IMR-90 (cell line): Measurements from ENCODE around the gene MARVELD2.
"Not testable (repeated sequence)": the region's sequence is repeated elsewhere in the genome, so short reads cannot be mapped to it uniquely, and the experiment has no call there.

Source experiments
- BHLHE40 ChIP-seq: fragments of 150-350 bp; IDR thresholded peaks from 2 replicates; pipeline ENCODE4 v1.6.1; 2016; ENCODE audit warnings: mild to moderate bottlenecking, low read depth, low read length
- CEBPB ChIP-seq: IDR thresholded peaks from 2 replicates; pipeline ENCODE4 v1.6.1; 2012; ENCODE audit warnings: low read depth, low read length, improper control_type of control experiment
- CHD1 ChIP-seq: IDR thresholded peaks from 2 replicates; pipeline ENCODE4 v1.6.1; 2012; ENCODE audit warnings: low read depth, low read length, improper control_type of control experiment
- CTCF ChIP-seq: conservative IDR thresholded peaks from 2 replicates; pipeline ENCODE4 v1.5.1; 2012; ENCODE audit warnings: mild to moderate bottlenecking, low read depth, low read length, improper control_type of control experiment
- FOS ChIP-seq: fragments of 150-350 bp; IDR thresholded peaks from 2 replicates; pipeline ENCODE4 v1.6.1; 2016; ENCODE audit warnings: low read depth, low read length
- MAFK ChIP-seq: IDR thresholded peaks from 2 replicates; pipeline ENCODE4 v1.6.1; 2012; ENCODE audit warnings: low read depth, low read length, improper control_type of control experiment
- MXI1 ChIP-seq: IDR thresholded peaks from 2 replicates; pipeline ENCODE4 v1.6.1; 2012; ENCODE audit warnings: low read depth, mild to moderate bottlenecking, low read length, moderate library complexity, borderline replicate concordance
- NFE2L2 ChIP-seq: fragments of 150-350 bp; IDR thresholded peaks from 2 replicates; pipeline ENCODE4 v1.6.1; 2016; ENCODE audit warnings: low read depth, mild to moderate bottlenecking, low read length
- POLR2A ChIP-seq: IDR thresholded peaks from 2 replicates; pipeline ENCODE4 v1.6.1; 2012; ENCODE audit warnings: mild to moderate bottlenecking, low read depth, low read length
- RAD21 ChIP-seq: IDR thresholded peaks from 2 replicates; pipeline ENCODE4 v1.6.1; 2012; ENCODE audit warnings: low read length, improper control_type of control experiment
- RFX5 ChIP-seq: IDR thresholded peaks from 2 replicates; pipeline ENCODE4 v1.8.0; 2012; ENCODE audit warnings: low read depth, mild to moderate bottlenecking, low read length, moderate library complexity
- SMC3 ChIP-seq: fragments of 150-350 bp; IDR thresholded peaks from 2 replicates; pipeline ENCODE4 v1.6.1; 2016; ENCODE audit warnings: low read depth, mild to moderate bottlenecking, antibody characterized with exemption, low read length, moderate library complexity
- TF ChIP-seq, protein P1 (sequence below): fragments of 150-350 bp; IDR thresholded peaks from 2 replicates; pipeline ENCODE4 v1.6.1; 2016; ENCODE audit warnings: low read depth, mild to moderate bottlenecking, low read length, moderate library complexity, borderline replicate concordance

DNA sequence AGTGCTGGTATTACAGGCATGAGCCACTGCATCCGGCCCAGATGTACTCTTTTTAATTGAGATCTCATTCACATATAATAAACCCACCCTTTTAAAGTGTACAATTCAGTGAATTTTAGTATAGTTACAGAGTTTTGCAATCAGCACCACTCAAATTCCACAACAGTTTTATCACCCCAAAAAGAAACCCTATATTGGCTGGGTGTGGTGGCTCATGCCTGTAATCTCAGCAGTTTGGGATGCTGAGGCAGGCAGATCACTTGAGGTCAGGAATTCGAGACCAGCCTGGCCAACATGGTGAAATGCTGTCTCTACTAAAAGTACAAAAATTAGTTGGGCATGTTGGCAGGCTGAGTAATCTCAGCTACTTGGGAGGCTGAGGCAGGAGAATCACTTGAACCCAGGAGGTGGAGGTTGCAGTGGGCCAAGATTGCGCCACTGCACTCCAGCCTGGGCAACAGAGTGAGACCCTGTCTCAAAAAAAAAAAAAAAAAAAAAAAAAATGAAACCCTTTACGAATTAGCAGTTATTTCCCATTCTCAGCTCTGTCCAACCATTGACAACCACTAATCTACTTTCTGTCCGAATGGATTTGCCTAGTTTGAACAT lies 20.5 kb downstream of the MARVELD2 start:
- TF ChIP-seq CTCF, CEBPB, POLR2A, SMC3, RAD21, FOS, MAFK, BHLHE40, MXI1, CHD1, RFX5, NFE2L2: not testable (repeated sequence)
- TF ChIP-seq, protein P1, sequence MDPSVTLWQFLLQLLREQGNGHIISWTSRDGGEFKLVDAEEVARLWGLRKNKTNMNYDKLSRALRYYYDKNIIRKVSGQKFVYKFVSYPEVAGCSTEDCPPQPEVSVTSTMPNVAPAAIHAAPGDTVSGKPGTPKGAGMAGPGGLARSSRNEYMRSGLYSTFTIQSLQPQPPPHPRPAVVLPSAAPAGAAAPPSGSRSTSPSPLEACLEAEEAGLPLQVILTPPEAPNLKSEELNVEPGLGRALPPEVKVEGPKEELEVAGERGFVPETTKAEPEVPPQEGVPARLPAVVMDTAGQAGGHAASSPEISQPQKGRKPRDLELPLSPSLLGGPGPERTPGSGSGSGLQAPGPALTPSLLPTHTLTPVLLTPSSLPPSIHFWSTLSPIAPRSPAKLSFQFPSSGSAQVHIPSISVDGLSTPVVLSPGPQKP = not testable (repeated sequence)
